Superior temporal gyrus (tissue), 1 donor: ENCODE data around the gene EYA3.

Source experiments
- DNase-seq: peaks from one replicate; pipeline ENCODE4 v3.0.0-alpha.2; 2016; ENCODE audit errors: extremely low spot score

EYA3 gene

GRCh38 chr1:28113242-28113572, 24.8 kb upstream of the EYA3 start:
- DNase-seq = no peak

GRCh38 chr1:28112388-28113241, 24.2 kb upstream of the EYA3 start:
- no peak for DNase-seq

- no peak for DNase-seq
Measured at GRCh38 chr1:28111157-28111556, 22.7 kb upstream of the EYA3 start.

- no peak for DNase-seq
Measured at GRCh38 chr1:28110555-28110954, 22.1 kb upstream of the EYA3 start.

- DNase-seq = no peak
Measured at GRCh38 chr1:28109639-28110038, 21.2 kb upstream of the EYA3 start.

GRCh38 chr1:28108001-28108400, 19.6 kb upstream of the EYA3 start:
- no peak for DNase-seq

- peak; percentile 96 for DNase-seq
Measured at GRCh38 chr1:28104866-28105467, 16.6 kb upstream of the EYA3 start.

- DNase-seq = no peak
Measured at GRCh38 chr1:28102189-28102588, 13.8 kb upstream of the EYA3 start.

- no peak for DNase-seq
Measured at GRCh38 chr1:28099050-28099769, 10.8 kb upstream of the EYA3 start.

- DNase-seq = no peak
Measured at GRCh38 chr1:28097100-28097472, 8.7 kb upstream of the EYA3 start.

GRCh38 chr1:28096210-28097099, 8.0 kb upstream of the EYA3 start:
- DNase-seq = no peak

GRCh38 chr1:28091043-28091781, 2.8 kb upstream of the EYA3 start:
- DNase-seq = peak; percentile 93

GRCh38 chr1:28087614-28088167, 719 bp downstream of the EYA3 start:
- no peak for DNase-seq

- no peak for DNase-seq
Measured at GRCh38 chr1:28086651-28087050, 1.8 kb downstream of the EYA3 start.

GRCh38 chr1:28085129-28085528, 3.3 kb downstream of the EYA3 start:
- DNase-seq = no peak

- DNase-seq = no peak
Measured at GRCh38 chr1:28083876-28084275, 4.5 kb downstream of the EYA3 start.

GRCh38 chr1:28078680-28079626, 9.5 kb downstream of the EYA3 start:
- DNase-seq = peak; percentile 57

GRCh38 chr1:28078262-28078661, 10.1 kb downstream of the EYA3 start:
- no peak for DNase-seq

- DNase-seq = no peak
Measured at GRCh38 chr1:28074892-28075511, 13.4 kb downstream of the EYA3 start.
